Kasumi-1 (cell line): ENCODE measurements around the gene PHRF1.
"Not testable (repeated sequence)": the region's sequence is repeated elsewhere in the genome, so short reads cannot be mapped to it uniquely, and the experiment has no call there.

ENCODE experiments used
- DNase-seq, 2 experiments: peaks; one replicate each; lab custom pipeline; 2025; lab: John Stamatoyannopoulos, UW

PHRF1 gene

GRCh38 chr11:654444-654843 is 78.2 kb downstream of the PHRF1 start:
- not testable (repeated sequence) for DNase-seq

- DNase-seq: no peak
Observed at GRCh38 chr11:655036-655726, 78.9 kb downstream of the PHRF1 start.

GRCh38 chr11:656426-656825 is 80.2 kb downstream of the PHRF1 start:
- DNase-seq: no peak

GRCh38 chr11:656866-657265 is 80.6 kb downstream of the PHRF1 start:
- no peak for DNase-seq

GRCh38 chr11:657691-658126 is 81.4 kb downstream of the PHRF1 start:
- no peak for DNase-seq

GRCh38 chr11:659532-660085 is 83.3 kb downstream of the PHRF1 start:
- DNase-seq: no peak

- DNase-seq: no peak
Observed at GRCh38 chr11:660281-660680, 84.0 kb downstream of the PHRF1 start.

GRCh38 chr11:660681-661444 is 84.6 kb downstream of the PHRF1 start:
- no peak for DNase-seq
